Peyer's patch (tissue), 4 donors: ENCODE results near the gene UFM1. TPM values are rescaled to one million over a fixed set of nuclear protein-coding genes. Genes with fewer than 3 reads are reported as not detected.
"Not testable (repeated sequence)": the region's sequence is repeated elsewhere in the genome, so short reads cannot be mapped to it uniquely, and the experiment has no call there.

Experiments
- DNase-seq, 3 donors: peaks; one replicate each; pipeline ENCODE4 v3.0.0-alpha.2; 2017 to 2019
- H3K27ac ChIP-seq, 4 donors: fragments of 200-600 bp; sonication (generic); one replicate each; pipeline ENCODE4 v1.5.1; 2016 to 2019
- H3K27me3 ChIP-seq, 2 donors: fragments of 200-600 bp; sonication (generic); one replicate each; pipeline ENCODE4 v1.5.1; 2019
- H3K36me3 ChIP-seq, 3 donors: fragments of 200-600 bp; sonication (generic); one replicate each; pipeline ENCODE4 v1.5.1; 2016 to 2019
- H3K4me1 ChIP-seq, 4 donors: fragments of 200-600 bp; sonication (generic); one replicate each; pipeline ENCODE4 v1.5.1; 2016 to 2019
- H3K4me3 ChIP-seq, 4 donors: fragments of 200-600 bp; sonication (generic); 1 replicate in 3 of 4; 2 replicates in 1 of 4; pipeline ENCODE4 v1.5.1; 2016 to 2019; ENCODE audit warnings: mild to moderate bottlenecking in 1 of 4
- H3K9me3 ChIP-seq, 4 donors: fragments of 200-600 bp; sonication (generic); one replicate each; pipeline ENCODE4 v1.5.1; 2016 to 2019; ENCODE audit warnings: mild to moderate bottlenecking in 1 of 4
- CTCF ChIP-seq, 6 experiments: fragments of 450-650 bp in 4 of 6; fragments of 200-600 bp in 2 of 6; sonication (generic) in 1 of 6; IDR thresholded peaks; one replicate each; pipeline ENCODE4 v1.5.1; 2017 to 2019; ENCODE audit warnings: antibody characterized with exemption in 6 of 6, mild to moderate bottlenecking in 3 of 6, moderate library complexity in 1 of 6
- POLR2A ChIP-seq, 2 donors: fragments of 450-650 bp; IDR thresholded peaks; one replicate each; pipeline ENCODE4 v1.5.1; 2017; ENCODE audit warnings: antibody characterized with exemption in 2 of 2, mild to moderate bottlenecking in 2 of 2, moderate library complexity in 2 of 2
- total RNA-seq, 4 donors: library from RNA; depleted of rRNA; stranded (reverse); fragments of >200 nt; gene quantifications; one replicate each; pipeline ENCODE4 v1.1.0, GENCODE V29; 2016

Gene UFM1
- total RNA-seq, 4 donors from 2014 or later = 25.0 to 54.5 (median 36.7) TPM

DNA sequence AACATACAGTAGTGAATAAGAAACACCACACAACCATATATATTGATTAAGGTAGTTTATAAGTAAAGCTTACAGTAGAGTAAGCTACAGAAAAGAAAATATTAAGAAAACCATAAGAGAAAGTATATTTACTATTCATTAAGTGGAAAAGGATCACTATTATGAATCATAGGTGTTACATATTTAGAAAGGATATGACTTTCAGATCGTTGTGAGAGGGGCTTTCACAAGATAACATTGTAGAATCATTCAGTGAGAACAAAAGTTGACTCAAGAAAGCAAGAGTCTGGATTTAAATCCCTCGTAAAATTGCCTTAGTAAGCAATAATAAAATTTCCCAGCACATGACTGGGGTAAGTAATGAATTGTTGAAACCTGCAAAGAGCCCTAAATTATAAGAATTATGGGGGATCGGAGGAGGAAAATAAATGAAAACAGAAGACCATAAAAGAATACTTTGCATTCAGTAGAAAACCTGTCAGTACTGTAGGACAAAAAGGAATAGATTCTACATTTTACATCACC lies 6.0 kb downstream of the UFM1 start:
- no peak for DNase-seq
- Histone ChIP-seq H3K9me3 (no peaks in the 10 kb centered on the region), H3K4me1 (peaks cover 0 to 12% (median 5%) of the 10 kb centered on the region in 4 donors), H3K27me3 (no peaks in the 10 kb centered on the region), H3K36me3 (peaks cover 0 to 37% (median 0%) of the 10 kb centered on the region in 3 donors), H3K27ac (no peak overlapping the region), H3K4me3 (no peak overlapping the region)
- TF ChIP-seq POLR2A (IDR thresholded peaks at IDR 0.05) = no peak
- no peak for TF ChIP-seq CTCF (IDR thresholded peaks at IDR 0.05)

- Histone ChIP-seq H3K4me3 (no peak overlapping the region), H3K27ac (no peak overlapping the region), H3K36me3 (peaks cover 0 to 58% (median 0%) of the 10 kb centered on the region in 3 donors), H3K4me1 (no peaks in the 10 kb centered on the region), H3K27me3 (no peaks in the 10 kb centered on the region), H3K9me3 (no peaks in the 10 kb centered on the region)
- TF ChIP-seq CTCF (IDR thresholded peaks at IDR 0.05) = no peak
- TF ChIP-seq POLR2A (IDR thresholded peaks at IDR 0.05) = no peak
- no peak for DNase-seq
Measured at GRCh38 chr13:38358684-38359083, 9.0 kb downstream of the UFM1 start.

GRCh38 chr13:38361542-38362262 lies 12.1 kb downstream of the UFM1 start:
- Histone ChIP-seq H3K4me1 (no peaks in the 10 kb centered on the region), H3K36me3 (peaks cover 0 to 37% (median 0%) of the 10 kb centered on the region in 3 donors), H3K27me3 (no peaks in the 10 kb centered on the region), H3K27ac (no peak overlapping the region), H3K4me3 (no peak overlapping the region), H3K9me3 (no peaks in the 10 kb centered on the region)
- TF ChIP-seq CTCF (IDR thresholded peaks at IDR 0.05) = no peak
- TF ChIP-seq POLR2A (IDR thresholded peaks at IDR 0.05) = no peak
- DNase-seq = no peak

DNA sequence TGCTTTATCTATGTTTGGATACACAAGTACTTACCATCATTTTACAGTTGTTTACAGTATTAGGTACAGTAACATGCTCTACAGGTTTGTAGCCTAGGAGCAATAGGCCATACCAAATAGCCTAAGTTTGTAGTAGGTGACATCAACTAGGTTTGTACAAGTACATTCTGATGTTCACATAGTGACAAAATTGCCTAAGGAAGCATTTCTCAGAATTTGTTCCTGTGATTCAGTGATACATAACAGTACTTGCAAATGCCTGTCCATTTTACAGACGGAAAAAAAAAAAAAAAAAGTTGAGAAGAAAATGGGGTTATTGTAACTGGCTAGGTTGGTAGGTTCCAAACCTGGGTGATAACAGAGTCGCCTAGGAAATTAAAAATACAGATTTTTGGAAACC lies 13.6 kb downstream of the UFM1 start:
- Histone ChIP-seq H3K36me3 (peaks cover 0 to 27% (median 0%) of the 10 kb centered on the region in 3 donors), H3K27me3 (no peaks in the 10 kb centered on the region)
- no peak for TF ChIP-seq CTCF (IDR thresholded peaks at IDR 0.05)
- TF ChIP-seq POLR2A (IDR thresholded peaks at IDR 0.05) = no peak

GRCh38 chr13:38363746-38364145 lies 14.1 kb downstream of the UFM1 start:
- H3K4me1 ChIP-seq, H3K4me3 ChIP-seq, H3K27ac ChIP-seq, H3K27me3 ChIP-seq, DNase-seq, H3K9me3 ChIP-seq: not testable (repeated sequence)
- H3K36me3 ChIP-seq = peaks cover 0 to 27% (median 0%) of the 10 kb centered on the region in 3 donors

More for the DNA sequence above, 13.6 kb downstream of the UFM1 start:
- DNase-seq = no peak
- H3K4me3 ChIP-seq = no peak overlapping the region
- no peak overlapping the region for H3K27ac ChIP-seq
- H3K9me3 ChIP-seq = no peaks in the 10 kb centered on the region
- no peaks in the 10 kb centered on the region for H3K4me1 ChIP-seq

- no peaks in the 10 kb centered on the region for H3K9me3 ChIP-seq
- no peak overlapping the region for H3K27ac ChIP-seq
- no peak for TF ChIP-seq CTCF (IDR thresholded peaks at IDR 0.05)
- no peaks in the 10 kb centered on the region for H3K4me1 ChIP-seq
- peaks cover 0 to 22% (median 0%) of the 10 kb centered on the region in 3 donors for H3K36me3 ChIP-seq
- no peak for DNase-seq
- H3K27me3 ChIP-seq = no peaks in the 10 kb centered on the region
- H3K4me3 ChIP-seq = no peak overlapping the region
Measured at GRCh38 chr13:38365661-38366060, 16.0 kb downstream of the UFM1 start.
